WTC11 (cell line): ENCODE results near the gene CLEC3A.
"Not testable (repeated sequence)": the region's sequence is repeated elsewhere in the genome, so short reads cannot be mapped to it uniquely, and the experiment has no call there.

Source experiments
- CREB1 ChIP-seq: sonication (generic); formaldehyde crosslinking; IDR thresholded peaks from 2 replicates; pipeline ENCODE4 v1.8.0; 2023; ENCODE audit warnings: mild to moderate bottlenecking, missing genetic modification reagents
- CREM ChIP-seq: sonication (generic); formaldehyde crosslinking; IDR thresholded peaks from 2 replicates; pipeline ENCODE4 v1.8.1; 2022; ENCODE audit warnings: mild to moderate bottlenecking, missing genetic modification reagents, moderate library complexity
- CTCF ChIP-seq: fragments of 200-600 bp; IDR thresholded peaks from 2 replicates; pipeline ENCODE4 v1.8.0; 2022; ENCODE audit warnings: antibody characterized with exemption
- ESRRA ChIP-seq: sonication (generic); formaldehyde crosslinking; IDR thresholded peaks from 2 replicates; pipeline ENCODE4 v1.8.1; 2022; ENCODE audit warnings: mild to moderate bottlenecking, missing genetic modification reagents, borderline replicate concordance
- FOXP1 ChIP-seq: sonication (generic); formaldehyde crosslinking; IDR thresholded peaks from 2 replicates; pipeline ENCODE4 v1.8.0; 2022; ENCODE audit warnings: missing genetic modification reagents, mild to moderate bottlenecking, moderate library complexity, borderline replicate concordance
- HMGXB4 ChIP-seq: sonication (generic); formaldehyde crosslinking; IDR thresholded peaks from 2 replicates; pipeline ENCODE4 v1.8.1; 2023; ENCODE audit warnings: mild to moderate bottlenecking, moderate library complexity, missing genetic modification reagents
- RELA ChIP-seq: sonication (generic); formaldehyde crosslinking; IDR thresholded peaks from 2 replicates; pipeline ENCODE4 v1.8.1; 2022; ENCODE audit warnings: missing genetic modification reagents, mild to moderate bottlenecking, borderline replicate concordance
- TEAD1 ChIP-seq: sonication (generic); formaldehyde crosslinking; IDR thresholded peaks from 2 replicates; pipeline ENCODE4 v1.8.0; 2022; ENCODE audit warnings: mild to moderate bottlenecking, missing genetic modification reagents
- ZNF232 ChIP-seq: sonication (generic); formaldehyde crosslinking; IDR thresholded peaks from 2 replicates; pipeline ENCODE4 v1.8.0; 2022; ENCODE audit warnings: mild to moderate bottlenecking, missing genetic modification reagents
- ZNF263 ChIP-seq: sonication (generic); formaldehyde crosslinking; IDR thresholded peaks from 2 replicates; pipeline ENCODE4 v1.8.1; 2022; ENCODE audit warnings: low read depth, mild to moderate bottlenecking, moderate library complexity, missing genetic modification reagents
- ZNF423 ChIP-seq: fragments of 250-450 bp; sonication (Bioruptor Pico); IDR thresholded peaks from 2 replicates; pipeline ENCODE4 v2.1.2; 2022; ENCODE audit warnings: mild to moderate bottlenecking, moderate library complexity
- ZNF512 ChIP-seq: sonication (generic); formaldehyde crosslinking; IDR thresholded peaks from 2 replicates; pipeline ENCODE4 v1.8.1; 2022; ENCODE audit warnings: missing genetic modification reagents, borderline replicate concordance
- TF ChIP-seq, protein P1 (sequence below): sonication (generic); formaldehyde crosslinking; IDR thresholded peaks from 2 replicates; pipeline ENCODE4 v1.8.0; 2022; ENCODE audit warnings: mild to moderate bottlenecking, missing genetic modification reagents
- TF ChIP-seq, protein P2 (sequence below): sonication (generic); formaldehyde crosslinking; IDR thresholded peaks from 2 replicates; pipeline ENCODE4 v1.8.0; 2023; ENCODE audit warnings: mild to moderate bottlenecking, missing genetic modification reagents

- TF ChIP-seq CREB1 (CRISPR knock-in tag); CTCF; TEAD1 (CRISPR knock-in tag); HMGXB4 (CRISPR knock-in tag); CREM (CRISPR knock-in tag); RELA; ZNF512 (CRISPR knock-in tag); ZNF423 (CRISPR knock-in tag); FOXP1 (CRISPR knock-in tag); ZNF263 (CRISPR knock-in tag); ESRRA (CRISPR knock-in tag); ZNF232: not testable (repeated sequence)
- TF ChIP-seq, protein P1, sequence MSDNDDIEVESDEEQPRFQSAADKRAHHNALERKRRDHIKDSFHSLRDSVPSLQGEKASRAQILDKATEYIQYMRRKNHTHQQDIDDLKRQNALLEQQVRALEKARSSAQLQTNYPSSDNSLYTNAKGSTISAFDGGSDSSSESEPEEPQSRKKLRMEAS = not testable (repeated sequence)
- TF ChIP-seq, protein P2, sequence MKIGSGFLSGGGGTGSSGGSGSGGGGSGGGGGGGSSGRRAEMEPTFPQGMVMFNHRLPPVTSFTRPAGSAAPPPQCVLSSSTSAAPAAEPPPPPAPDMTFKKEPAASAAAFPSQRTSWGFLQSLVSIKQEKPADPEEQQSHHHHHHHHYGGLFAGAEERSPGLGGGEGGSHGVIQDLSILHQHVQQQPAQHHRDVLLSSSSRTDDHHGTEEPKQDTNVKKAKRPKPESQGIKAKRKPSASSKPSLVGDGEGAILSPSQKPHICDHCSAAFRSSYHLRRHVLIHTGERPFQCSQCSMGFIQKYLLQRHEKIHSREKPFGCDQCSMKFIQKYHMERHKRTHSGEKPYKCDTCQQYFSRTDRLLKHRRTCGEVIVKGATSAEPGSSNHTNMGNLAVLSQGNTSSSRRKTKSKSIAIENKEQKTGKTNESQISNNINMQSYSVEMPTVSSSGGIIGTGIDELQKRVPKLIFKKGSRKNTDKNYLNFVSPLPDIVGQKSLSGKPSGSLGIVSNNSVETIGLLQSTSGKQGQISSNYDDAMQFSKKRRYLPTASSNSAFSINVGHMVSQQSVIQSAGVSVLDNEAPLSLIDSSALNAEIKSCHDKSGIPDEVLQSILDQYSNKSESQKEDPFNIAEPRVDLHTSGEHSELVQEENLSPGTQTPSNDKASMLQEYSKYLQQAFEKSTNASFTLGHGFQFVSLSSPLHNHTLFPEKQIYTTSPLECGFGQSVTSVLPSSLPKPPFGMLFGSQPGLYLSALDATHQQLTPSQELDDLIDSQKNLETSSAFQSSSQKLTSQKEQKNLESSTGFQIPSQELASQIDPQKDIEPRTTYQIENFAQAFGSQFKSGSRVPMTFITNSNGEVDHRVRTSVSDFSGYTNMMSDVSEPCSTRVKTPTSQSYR (CRISPR knock-in tag) = not testable (repeated sequence)
These were observed 30.0 kb upstream of the CLEC3A start for GRCh38 chr16:77992381-77992780.
